Hypothalamus (tissue), 51 donors: ENCODE data around the gene PCDHB15.
"Not testable (repeated sequence)": the region's sequence is repeated elsewhere in the genome, so short reads cannot be mapped to it uniquely, and the experiment has no call there.

ENCODE experiments used
- DNase-seq, 51 donors: peaks; one replicate each; lab custom pipeline; 2025; lab: John Stamatoyannopoulos, UW

The PCDHB15 gene

GRCh38 chr5:141246971-141247370 is 1.8 kb downstream of the PCDHB15 start:
- not testable (repeated sequence) for DNase-seq

GRCh38 chr5:141247434-141247833 is 2.2 kb downstream of the PCDHB15 start:
- not testable (repeated sequence) for DNase-seq

DNA sequence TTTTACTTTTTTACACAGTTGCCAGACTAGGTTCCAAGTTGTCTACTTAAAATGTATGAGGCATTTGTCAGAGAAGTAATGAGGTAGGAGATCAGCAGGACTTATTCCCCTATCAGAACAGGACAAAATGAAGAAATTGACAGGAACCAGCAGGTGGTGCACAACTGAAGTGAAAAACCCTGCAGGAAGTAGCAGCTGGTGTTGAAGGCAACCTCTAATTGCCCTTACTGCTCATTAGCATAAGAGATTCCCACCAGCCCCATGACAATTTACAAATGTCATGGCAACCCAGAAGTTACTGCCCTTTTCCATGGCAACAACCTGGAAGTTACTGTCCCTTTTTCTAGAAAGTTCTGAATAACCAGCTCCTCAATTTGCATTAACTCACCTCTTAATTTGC is 5.4 kb downstream of the PCDHB15 start:
- no peak for DNase-seq

DNA sequence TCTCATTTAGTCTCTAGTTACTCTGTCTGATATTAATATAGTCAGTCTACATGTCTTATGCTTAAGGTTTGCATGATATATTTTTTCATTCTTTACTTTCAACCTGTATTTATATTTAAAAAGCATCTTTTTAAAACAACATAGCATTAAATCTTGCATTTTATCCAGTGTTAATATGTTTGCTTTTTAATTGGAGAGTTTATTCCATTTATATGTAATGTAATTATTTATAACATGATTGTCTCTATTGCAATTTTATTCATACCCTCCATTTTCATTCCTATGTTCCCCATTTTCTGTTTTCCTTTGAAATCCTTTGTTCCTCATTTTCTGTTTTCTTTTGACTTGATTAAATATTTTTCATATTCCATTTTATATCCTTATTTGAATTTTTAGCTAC is 13.3 kb downstream of the PCDHB15 start:
- DNase-seq, result no peak

GRCh38 chr5:141258948-141259347 is 13.8 kb downstream of the PCDHB15 start:
- no peak for DNase-seq

DNA sequence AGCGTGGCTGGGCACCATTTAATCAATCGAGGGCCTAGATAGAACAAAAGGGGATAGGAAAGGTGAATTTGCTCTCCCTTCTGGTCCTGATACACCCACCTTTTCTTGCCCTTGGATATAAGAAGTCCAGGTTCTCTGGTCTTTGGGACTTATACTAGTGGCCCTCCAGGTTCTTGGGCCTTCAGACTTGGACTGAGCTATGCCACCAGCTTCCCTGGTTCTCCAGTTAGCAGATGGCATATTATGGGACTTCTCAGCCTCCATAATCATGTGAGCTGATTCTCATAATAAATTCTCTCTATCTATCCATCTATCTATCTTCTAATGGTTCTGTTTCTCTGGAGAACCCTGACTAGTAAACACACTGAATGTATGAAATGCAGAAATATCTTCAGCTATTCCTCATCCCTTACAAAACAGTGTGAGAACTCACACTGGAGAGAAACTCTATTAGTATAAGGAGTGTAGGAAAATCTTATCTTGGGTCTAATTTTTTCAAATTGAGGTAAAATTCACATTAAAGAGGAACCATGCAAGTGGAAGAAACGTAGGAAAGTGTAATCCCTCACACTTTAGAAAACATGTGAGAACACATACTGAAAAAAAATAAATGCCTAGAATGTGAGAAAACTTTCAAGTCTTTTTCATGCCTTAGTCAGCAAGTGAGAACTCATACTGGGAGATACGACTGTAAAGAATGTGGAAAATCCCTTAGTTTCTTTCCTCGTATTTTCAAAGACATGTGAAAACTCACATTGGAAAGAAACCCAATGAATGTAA is 15.5 kb downstream of the PCDHB15 start:
- DNase-seq, result no peak

- DNase-seq, result no peak
Observed at GRCh38 chr5:141261238-141261546, 16.0 kb downstream of the PCDHB15 start.

GRCh38 chr5:141269195-141269594 is 24.0 kb downstream of the PCDHB15 start:
- DNase-seq, result no peak

DNA sequence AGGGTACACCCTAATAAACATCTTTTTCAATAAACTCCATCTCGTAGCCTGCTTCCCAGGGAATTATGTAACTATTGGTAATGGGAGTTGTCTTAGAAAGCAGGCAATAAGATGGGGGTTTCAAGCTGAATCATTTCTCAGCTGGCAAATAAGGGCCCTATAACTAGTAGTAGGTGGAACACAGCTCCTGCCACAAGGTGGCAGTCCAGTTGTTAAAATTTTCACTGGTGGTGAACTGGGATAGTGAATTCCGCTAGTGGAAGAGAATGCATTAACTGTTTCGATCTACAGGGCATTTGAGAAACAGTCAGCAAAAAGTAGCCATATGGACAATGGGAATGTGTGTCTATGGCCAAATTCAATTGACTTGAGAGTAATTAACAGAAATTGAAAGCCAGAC is 27.7 kb downstream of the PCDHB15 start:
- no peak for DNase-seq

DNA sequence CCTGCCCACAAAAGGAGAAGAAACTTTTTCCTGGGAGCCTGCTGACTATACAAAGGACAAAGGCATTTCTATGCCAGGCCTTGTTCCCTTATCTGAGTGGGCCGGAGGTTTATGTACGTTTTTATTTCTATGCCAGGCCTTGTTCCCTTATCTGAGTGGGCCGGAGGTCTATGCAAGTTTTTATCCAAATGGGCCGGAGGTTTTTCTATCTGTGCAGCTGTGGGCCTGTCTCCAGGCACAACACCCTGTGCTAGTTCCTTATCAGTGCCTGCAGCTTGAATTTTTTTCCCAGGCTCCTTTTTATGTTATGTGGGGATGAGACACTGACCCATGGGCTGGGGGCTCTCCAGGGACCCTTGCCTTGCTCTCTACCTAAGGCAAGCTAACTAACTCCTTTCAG is 53.2 kb downstream of the PCDHB15 start:
- no peak for DNase-seq
